Measurements from ENCODE around the gene SLC7A11. TPM values are rescaled to one million over a fixed set of nuclear protein-coding genes. Genes with fewer than 3 reads are reported as not detected.
A peak's percentile ranks its signal among the peaks of the same experiment; 100 is the strongest.

The SLC7A11 gene
- total and polyA plus RNA-seq, 2 experiments from 2014 or later: 10.0 to 33.9 TPM

- H3K4me3 Mint-ChIP-seq: no peak overlapping the region
- Histone ChIP-seq H3F3A (replicated peaks; ENCODE audit: low read depth) (no peaks in the 10 kb centered on the region), H3K27me3 (ENCODE audit: insufficient read depth) (no peaks in the 10 kb centered on the region), H3K79me2 (replicated peaks; ENCODE audit: insufficient read depth) (peaks cover 85% of the 10 kb centered on the region), H3K9me2 (ENCODE audit: insufficient read depth) (no peaks in the 10 kb centered on the region), H3K4me3 (no peak overlapping the region), H3K36me3 (ENCODE audit: insufficient read depth) (peaks cover 13% of the 10 kb centered on the region; the same call in 1 of the 2 replicates), H3K4me1 (ENCODE audit: insufficient read depth) (peaks cover 23% of the 10 kb centered on the region), H3K27ac (ENCODE audit: low read depth) (peak overlapping the region; percentile 47; the same call in 1 of the 2 replicates), H2AFZ (no peak overlapping the region), H3K4me2 (no peak overlapping the region), H4K20me1 (replicated peaks; ENCODE audit: insufficient read depth) (no peaks in the 10 kb centered on the region)
- H3K9me3 Mint-ChIP-seq: peaks cover 9% of the 10 kb centered on the region; the same call in 2 of the 3 replicates
- DNase-seq (ENCODE audit: low spot score) (no peak), ATAC-seq (no peak)
- peaks cover 86% of the 10 kb centered on the region for H3K36me3 Mint-ChIP-seq (ENCODE audit: low read depth)
- no peak for TF ChIP-seq ZNF462 (CRISPR knock-in tag; IDR thresholded peaks at IDR 0.05)
- no peak for TF ChIP-seq EZH2 (IDR thresholded peaks at IDR 0.05; ENCODE audit: low read depth, unreplicated experiment)
- no peak for TF ChIP-seq NANOG (IDR thresholded peaks at IDR 0.05; ENCODE audit: borderline replicate concordance)
- H3K27me3 Mint-ChIP-seq (ENCODE audit: insufficient read depth, low read depth, poor library complexity): peaks cover 2% of the 10 kb centered on the region
- H3K4me1 Mint-ChIP-seq: peaks cover 10% of the 10 kb centered on the region; the same call in 2 of the 3 replicates
- H3K27ac Mint-ChIP-seq: peak overlapping the region; percentile 91
Measured at GRCh38 chr4:138235419-138235952, 6.7 kb downstream of the SLC7A11 start.

GRCh38 chr4:138234248-138234647, 7.9 kb downstream of the SLC7A11 start:
- no peaks in the 10 kb centered on the region for H3K9me2 ChIP-seq (ENCODE audit: insufficient read depth)
- no peak for TF ChIP-seq EZH2 (IDR thresholded peaks at IDR 0.05; ENCODE audit: low read depth, unreplicated experiment)
- no peak for TF ChIP-seq POLR2AphosphoS5 (IDR thresholded peaks at IDR 0.05; ENCODE audit: low read depth)
- no peak for TF ChIP-seq ZNF462 (CRISPR knock-in tag; IDR thresholded peaks at IDR 0.05)
- no peak for TF ChIP-seq ZNF331 (CRISPR knock-in tag; IDR thresholded peaks at IDR 0.05; ENCODE audit: low read depth)
- H3F3A ChIP-seq (replicated peaks; ENCODE audit: low read depth): no peaks in the 10 kb centered on the region
- H3K27me3 Mint-ChIP-seq (ENCODE audit: insufficient read depth, low read depth, poor library complexity): peaks cover 2% of the 10 kb centered on the region
- no peak overlapping the region for H3K4me3 Mint-ChIP-seq
- DNase-seq (ENCODE audit: low spot score): no peak
- no peaks in the 10 kb centered on the region for H4K20me1 ChIP-seq (replicated peaks; ENCODE audit: insufficient read depth)
- no peak overlapping the region for H3K4me2 ChIP-seq
- peaks cover 14% of the 10 kb centered on the region for H3K4me1 ChIP-seq (ENCODE audit: insufficient read depth)
- peaks cover 85% of the 10 kb centered on the region for H3K36me3 Mint-ChIP-seq (ENCODE audit: low read depth)
- H3K4me1 Mint-ChIP-seq: peaks cover 17% of the 10 kb centered on the region
- no peak overlapping the region for H3K4me3 ChIP-seq
- H2AFZ ChIP-seq: no peak overlapping the region
- no peaks in the 10 kb centered on the region; the same call in 2 of the 3 replicates for H3K9me3 Mint-ChIP-seq
- peaks cover 81% of the 10 kb centered on the region for H3K79me2 ChIP-seq (replicated peaks; ENCODE audit: insufficient read depth)
- peaks cover 13% of the 10 kb centered on the region; the same call in 1 of the 2 replicates for H3K36me3 ChIP-seq (ENCODE audit: insufficient read depth)
- no peaks in the 10 kb centered on the region for H3K27me3 ChIP-seq (ENCODE audit: insufficient read depth)
- ATAC-seq: no peak
- no peak overlapping the region for H3K27ac Mint-ChIP-seq
- no peak overlapping the region for H3K27ac ChIP-seq (ENCODE audit: low read depth)

Measured in GM23338 (cell line).